ENCODE data around the gene ARHGAP35.

Gene ARHGAP35

DNA sequence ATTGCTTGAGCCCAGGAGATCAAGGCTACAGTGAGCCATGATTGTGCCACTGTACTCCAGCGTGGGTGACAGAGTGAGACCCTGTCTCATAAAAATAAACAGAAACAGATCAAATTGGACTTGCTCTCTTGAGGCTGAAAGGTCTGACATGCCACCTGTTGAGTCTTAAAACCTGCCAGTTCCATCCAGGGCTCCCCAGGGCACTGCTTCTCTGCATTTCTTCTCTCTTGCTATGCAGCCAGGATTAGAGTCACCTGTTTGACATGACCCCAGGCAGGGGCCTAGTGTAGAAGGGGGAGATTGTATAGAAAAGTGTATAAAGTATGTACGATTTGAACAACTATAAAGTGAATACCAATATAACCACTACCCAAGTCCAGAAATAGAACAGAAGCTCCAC lies 45.4 kb downstream of the ARHGAP35 start:
- DNase-seq: no peak

DNA sequence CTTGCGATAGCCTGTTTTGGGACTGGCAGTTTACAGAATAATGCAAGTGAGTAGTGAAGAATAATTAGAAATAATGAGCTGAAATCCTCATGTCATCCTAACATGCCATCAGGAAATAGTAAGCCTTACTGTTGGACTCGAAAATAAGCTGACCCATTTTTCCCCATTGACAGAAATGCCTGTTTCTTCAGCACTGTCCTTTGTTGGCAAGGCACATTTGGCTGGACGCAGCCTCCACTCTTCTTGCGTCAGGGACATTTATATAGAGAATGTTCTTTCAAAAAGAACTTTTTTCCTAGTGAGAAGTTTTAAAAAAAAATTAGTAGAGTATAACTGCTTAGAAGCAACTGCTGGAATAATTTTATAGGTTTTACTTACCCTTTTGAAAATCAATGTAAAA lies 47.1 kb downstream of the ARHGAP35 start:
- no peak for DNase-seq

DNA sequence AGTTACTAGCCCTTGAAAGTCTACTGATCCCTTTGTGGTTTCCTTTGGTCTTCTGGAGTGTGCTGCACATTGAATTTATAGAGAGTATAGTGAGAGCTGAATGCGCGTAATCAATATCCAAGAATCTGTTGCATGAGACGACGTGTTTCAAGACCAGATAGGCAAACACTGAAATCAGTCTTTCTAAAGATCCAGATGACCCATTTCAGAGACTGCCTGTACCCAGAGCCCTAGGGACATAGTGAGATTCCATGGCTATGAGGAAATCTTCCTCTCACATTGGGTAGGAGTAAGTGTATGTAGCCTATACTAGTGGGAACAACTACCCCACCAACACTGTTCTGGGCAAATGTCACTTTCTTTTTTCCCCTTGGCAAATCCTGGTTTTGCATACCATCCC lies 48.6 kb downstream of the ARHGAP35 start:
- no peak for DNase-seq
